ENCODE measurements around the gene NEUROD6. TPM values are rescaled to one million over a fixed set of nuclear protein-coding genes. Genes with fewer than 3 reads are reported as not detected.

NEUROD6 gene
- total and polyA plus RNA-seq, 2 donors (not counting 3 experiments of a cell fraction or from before 2014, with no cell fraction given), result not detected

- POLR2A ChIA-PET, result no interaction called here
- CTCF ChIA-PET, result no interaction called here
- no TSS peak for BruUV-seq (replicated peaks)
Measured at GRCh38 chr7:31345421-31345820, 4.9 kb upstream of the NEUROD6 start.

More at GRCh38 chr7:31345421-31345820, 4.9 kb upstream of the NEUROD6 start:
- Histone ChIP-seq H3K9me1 (replicated peaks; ENCODE audit: control insufficient read depth, extremely low read depth, insufficient read depth, low read length) (no peaks in the 10 kb centered on the region), H3K9me3 (replicated peaks; ENCODE audit: control insufficient read depth, insufficient read depth, low read length) (no peaks in the 10 kb centered on the region), H3K4me2 (ENCODE audit: insufficient read depth, low read length) (no peak overlapping the region), H3K79me2 (ENCODE audit: control insufficient read depth, insufficient read depth, low read length) (no peaks in the 10 kb centered on the region), H3K27ac (ENCODE audit: insufficient read depth, low read depth, low read length) (no peak overlapping the region), H3K4me1 (ENCODE audit: control insufficient read depth, extremely low read depth, insufficient read depth, low read length) (no peaks in the 10 kb centered on the region), H2AFZ (ENCODE audit: low read depth, low read length) (no peak overlapping the region), H3K4me3 (replicated peaks in 1 of 3; ENCODE audit: insufficient read depth in 1 of 3, low read depth in 1 of 3, low read length in 3 of 3) (no peak overlapping the region), H3K36me3 (ENCODE audit: control insufficient read depth in 2 of 2, extremely low read depth in 1 of 2, insufficient read depth in 2 of 2, low read length in 2 of 2) (no peaks in the 10 kb centered on the region), H3K9ac (replicated peaks; ENCODE audit: extremely low read depth, insufficient read depth, low read length) (no peak overlapping the region), H4K20me1 (replicated peaks; ENCODE audit: control insufficient read depth, extremely low read depth, insufficient read depth, low read length) (no peaks in the 10 kb centered on the region), H3K27me3 (ENCODE audit: control insufficient read depth in 2 of 2, insufficient read depth in 2 of 2, low read length in 2 of 2) (no peaks in the 10 kb centered on the region)
- FAIRE-seq, result no peak
- intact Hi-C loops (cut with micrococcal nuclease), result no loop called here
- TF ChIP-seq EZH2 (IDR thresholded peaks at IDR 0.05; ENCODE audit: borderline replicate concordance, low read depth, low read length, severe bottlenecking), result no peak
- no peak for TF ChIP-seq POLR2A (IDR thresholded peaks at IDR 0.05; ENCODE audit: low read depth, low read length)
- no peak for TF ChIP-seq CTCF (IDR thresholded peaks at IDR 0.05; ENCODE audit: extremely low read depth in 1 of 2, insufficient read depth in 1 of 2, low read depth in 1 of 2, low read length in 2 of 2)
- no peak for TF ChIP-seq POLR2AphosphoS5 (IDR thresholded peaks at IDR 0.05; ENCODE audit: insufficient read depth, low read depth, low read length)
- TF ChIP-seq FOS (IDR thresholded peaks at IDR 0.05; ENCODE audit: borderline replicate concordance, insufficient read depth, low read length), result no peak
- TF ChIP-seq JUN (IDR thresholded peaks at IDR 0.05; ENCODE audit: borderline replicate concordance, insufficient read depth, insufficient read length, low read depth), result no peak
- TF ChIP-seq GATA2 (IDR thresholded peaks at IDR 0.05; ENCODE audit: insufficient read depth, insufficient read length, low read depth, low read length), result no peak
- no peak for TF ChIP-seq MYC (IDR thresholded peaks at IDR 0.05; ENCODE audit: low read depth, low read length)
- TF ChIP-seq MAX (IDR thresholded peaks at IDR 0.05; ENCODE audit: insufficient read depth, insufficient read length), result no peak
- DNase-seq (ENCODE audit: low read depth, low spot score), result no peak
- dilution Hi-C loops (cut with MboI; ENCODE audit: extremely low pct_ligation_motif_present, low sequenced_read_pairs), result no loop called here

Measured in endothelial cell of umbilical vein (primary cell).